Stomach (tissue), 4 donors: ENCODE data around the gene CYGB.

Experiments used
- EP300 ChIP-seq: sonication (generic); formaldehyde crosslinking; IDR thresholded peaks from one replicate; pipeline ENCODE4 v1.6.1; 2017; ENCODE audit warnings: antibody characterized with exemption
- POLR2A ChIP-seq, 4 donors: fragments of 450-650 bp; IDR thresholded peaks; one replicate each; pipeline ENCODE4 v1.6.1; 2016; ENCODE audit warnings: antibody characterized with exemption in 4 of 4, control low read depth in 2 of 4, mild to moderate bottlenecking in 1 of 4, moderate library complexity in 1 of 4
- POLR2AphosphoS5 ChIP-seq, 3 donors: sonication (generic); formaldehyde crosslinking; IDR thresholded peaks; one replicate each; pipeline ENCODE4 v1.6.1; 2016; ENCODE audit warnings: antibody characterized with exemption in 3 of 3
- TF ChIP-seq, protein P1 (sequence below), 7 experiments: fragments of 450-650 bp in 4 of 7; fragments of 200-600 bp in 3 of 7; sonication (generic) in 3 of 7; IDR thresholded peaks; one replicate each; pipeline ENCODE4 v1.5.1; 2016 to 2019; ENCODE audit warnings: antibody characterized with exemption in 7 of 7, control low read depth in 2 of 7, mild to moderate bottlenecking in 1 of 7

DNA sequence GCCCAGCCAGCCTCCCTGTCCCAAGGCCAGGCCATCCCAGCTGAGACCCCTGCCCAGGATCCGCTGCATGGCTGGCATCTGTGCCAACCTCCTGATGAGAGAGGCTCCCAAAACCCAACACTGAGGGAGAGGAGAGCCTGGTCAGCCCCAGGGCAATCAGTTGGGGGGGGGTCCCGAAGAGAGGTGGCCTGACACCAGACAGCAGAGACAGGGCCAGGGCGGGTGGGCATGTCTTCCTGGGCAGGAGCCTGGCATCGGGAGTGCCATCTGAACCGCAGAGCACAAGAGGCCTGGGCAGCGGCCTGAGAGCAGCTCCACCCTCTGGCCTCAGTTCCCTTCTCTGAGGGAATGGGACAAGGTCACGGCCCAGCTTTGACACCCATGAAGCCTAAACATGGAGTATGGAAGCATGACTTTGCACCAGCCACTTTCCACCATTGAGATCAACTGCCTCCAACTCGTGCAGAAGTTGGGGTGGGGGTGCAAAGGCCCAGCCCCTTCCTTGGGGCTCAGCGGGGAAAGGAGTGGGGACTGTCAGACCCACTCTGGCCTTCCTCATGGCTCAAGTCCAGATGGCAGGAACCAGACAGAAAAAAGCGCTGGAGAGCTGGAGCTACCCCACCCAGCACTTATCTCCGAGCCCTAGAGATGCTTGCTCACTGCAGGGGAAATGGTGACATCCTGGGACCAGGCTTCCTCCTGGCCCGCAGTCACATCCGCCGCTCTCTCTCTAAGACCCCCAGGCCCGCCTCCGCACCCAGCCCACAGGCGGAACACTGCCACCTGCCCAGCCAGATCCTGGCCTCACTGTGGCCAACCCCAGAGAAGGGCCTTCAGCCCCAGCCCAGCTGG lies 46.0 kb downstream of the CYGB start:
- TF ChIP-seq, protein P1, sequence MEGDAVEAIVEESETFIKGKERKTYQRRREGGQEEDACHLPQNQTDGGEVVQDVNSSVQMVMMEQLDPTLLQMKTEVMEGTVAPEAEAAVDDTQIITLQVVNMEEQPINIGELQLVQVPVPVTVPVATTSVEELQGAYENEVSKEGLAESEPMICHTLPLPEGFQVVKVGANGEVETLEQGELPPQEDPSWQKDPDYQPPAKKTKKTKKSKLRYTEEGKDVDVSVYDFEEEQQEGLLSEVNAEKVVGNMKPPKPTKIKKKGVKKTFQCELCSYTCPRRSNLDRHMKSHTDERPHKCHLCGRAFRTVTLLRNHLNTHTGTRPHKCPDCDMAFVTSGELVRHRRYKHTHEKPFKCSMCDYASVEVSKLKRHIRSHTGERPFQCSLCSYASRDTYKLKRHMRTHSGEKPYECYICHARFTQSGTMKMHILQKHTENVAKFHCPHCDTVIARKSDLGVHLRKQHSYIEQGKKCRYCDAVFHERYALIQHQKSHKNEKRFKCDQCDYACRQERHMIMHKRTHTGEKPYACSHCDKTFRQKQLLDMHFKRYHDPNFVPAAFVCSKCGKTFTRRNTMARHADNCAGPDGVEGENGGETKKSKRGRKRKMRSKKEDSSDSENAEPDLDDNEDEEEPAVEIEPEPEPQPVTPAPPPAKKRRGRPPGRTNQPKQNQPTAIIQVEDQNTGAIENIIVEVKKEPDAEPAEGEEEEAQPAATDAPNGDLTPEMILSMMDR (IDR thresholded peaks at IDR 0.05), result no peak
- TF ChIP-seq POLR2A (IDR thresholded peaks at IDR 0.05), result no peak
- TF ChIP-seq POLR2AphosphoS5 (IDR thresholded peaks at IDR 0.05), result no peak
- no peak for TF ChIP-seq EP300
